GM10266 (cell line): ENCODE data around the gene NANOS1.

Experiments used
- DNase-seq: peaks from one replicate; pipeline ENCODE4 v3.0.0; 2012; ENCODE audit errors: extremely low spot score
- TF ChIP-seq, protein P1 (sequence below): IDR thresholded peaks from 2 replicates; pipeline ENCODE4 v1.5.1; 2012; ENCODE audit warnings: mild to moderate bottlenecking, low read depth; ENCODE audit not compliant: control insufficient read depth, insufficient read depth; ENCODE audit errors: missing control alignments

Gene NANOS1

GRCh38 chr10:119029613-119030420 is at the start of gene NANOS1:
TSS of gene NANOS1 (plus strand) at chr10:119029714. CDS start at chr10:119029802, 88 bp downstream.
- peak; percentile 60 for DNase-seq
- TF ChIP-seq, protein P1, sequence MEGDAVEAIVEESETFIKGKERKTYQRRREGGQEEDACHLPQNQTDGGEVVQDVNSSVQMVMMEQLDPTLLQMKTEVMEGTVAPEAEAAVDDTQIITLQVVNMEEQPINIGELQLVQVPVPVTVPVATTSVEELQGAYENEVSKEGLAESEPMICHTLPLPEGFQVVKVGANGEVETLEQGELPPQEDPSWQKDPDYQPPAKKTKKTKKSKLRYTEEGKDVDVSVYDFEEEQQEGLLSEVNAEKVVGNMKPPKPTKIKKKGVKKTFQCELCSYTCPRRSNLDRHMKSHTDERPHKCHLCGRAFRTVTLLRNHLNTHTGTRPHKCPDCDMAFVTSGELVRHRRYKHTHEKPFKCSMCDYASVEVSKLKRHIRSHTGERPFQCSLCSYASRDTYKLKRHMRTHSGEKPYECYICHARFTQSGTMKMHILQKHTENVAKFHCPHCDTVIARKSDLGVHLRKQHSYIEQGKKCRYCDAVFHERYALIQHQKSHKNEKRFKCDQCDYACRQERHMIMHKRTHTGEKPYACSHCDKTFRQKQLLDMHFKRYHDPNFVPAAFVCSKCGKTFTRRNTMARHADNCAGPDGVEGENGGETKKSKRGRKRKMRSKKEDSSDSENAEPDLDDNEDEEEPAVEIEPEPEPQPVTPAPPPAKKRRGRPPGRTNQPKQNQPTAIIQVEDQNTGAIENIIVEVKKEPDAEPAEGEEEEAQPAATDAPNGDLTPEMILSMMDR = no peak

GRCh38 chr10:118980135-118980865 is 49.2 kb upstream of the NANOS1 start:
- TF ChIP-seq, protein P1 = no peak
- DNase-seq = no peak

- no peak for DNase-seq
Observed at GRCh38 chr10:118980870-118981269, 48.6 kb upstream of the NANOS1 start.

DNA sequence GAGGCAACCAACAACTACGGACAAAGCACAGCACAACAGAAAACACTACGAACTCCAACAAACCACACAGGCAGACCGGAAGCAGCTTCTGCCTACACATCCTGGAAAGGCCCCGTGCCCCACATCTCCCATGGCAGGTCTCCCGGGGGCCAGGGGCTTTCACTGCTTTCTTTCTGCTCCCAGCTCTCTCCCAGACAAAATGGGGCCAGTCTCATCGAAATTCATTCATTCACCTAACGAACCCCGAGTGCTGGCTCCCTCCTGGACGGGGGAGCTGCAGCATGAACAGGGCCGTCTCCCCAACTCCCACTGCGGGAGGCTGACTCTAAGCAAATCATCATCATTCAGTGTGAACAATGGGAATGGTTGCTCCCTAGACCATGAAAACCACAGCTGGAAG is 47.6 kb upstream of the NANOS1 start:
- DNase-seq = no peak
- TF ChIP-seq, protein P1 = no peak

More at GRCh38 chr10:118980870-118981269, 48.6 kb upstream of the NANOS1 start:
- TF ChIP-seq, protein P1 = no peak

DNA sequence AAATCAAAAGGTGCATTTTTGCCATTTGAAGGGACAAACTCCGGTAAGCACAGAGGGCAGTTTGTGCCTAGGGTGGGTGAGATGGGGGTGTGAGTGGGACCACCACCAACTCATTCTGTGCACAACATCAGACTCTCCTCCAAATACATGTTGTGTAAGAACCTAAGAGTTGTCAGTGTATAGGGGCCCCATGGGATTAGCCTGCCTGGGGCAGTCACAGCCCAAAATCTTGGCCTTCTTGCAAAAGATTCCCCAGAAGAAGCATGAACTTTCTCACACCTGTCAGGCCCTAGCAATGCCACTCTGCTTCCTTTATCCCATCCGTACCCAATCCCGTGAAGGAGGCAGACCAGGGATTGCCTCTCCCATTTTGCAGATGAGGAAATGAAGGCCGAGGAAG is 47.1 kb upstream of the NANOS1 start:
- TF ChIP-seq, protein P1 = no peak
- no peak for DNase-seq

DNA sequence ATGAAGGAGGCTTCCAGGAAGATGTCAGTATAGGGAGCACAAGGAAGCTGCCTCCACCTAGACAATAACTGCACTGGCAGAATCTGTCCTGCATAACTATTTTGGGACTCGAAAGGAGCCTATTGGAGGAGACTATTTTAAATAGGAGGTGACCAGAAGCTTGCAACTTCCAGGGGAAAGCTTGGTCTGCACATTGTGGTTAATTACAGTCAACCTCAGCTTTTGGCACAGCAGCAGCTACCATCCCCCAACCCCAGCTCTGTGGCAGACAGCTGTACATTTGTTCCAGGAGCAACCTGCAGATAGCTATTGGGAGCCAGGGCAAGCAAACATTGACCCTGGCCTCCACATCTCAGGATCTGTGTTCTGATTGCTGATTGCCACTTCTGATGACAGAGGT is 46.3 kb upstream of the NANOS1 start:
- TF ChIP-seq, protein P1 = no peak
- DNase-seq = no peak

- no peak for DNase-seq
- TF ChIP-seq, protein P1 = no peak
Observed at GRCh38 chr10:118985576-118985975, 43.9 kb upstream of the NANOS1 start.
